ENCODE measurements around the gene NES.

Gene NES

DNA sequence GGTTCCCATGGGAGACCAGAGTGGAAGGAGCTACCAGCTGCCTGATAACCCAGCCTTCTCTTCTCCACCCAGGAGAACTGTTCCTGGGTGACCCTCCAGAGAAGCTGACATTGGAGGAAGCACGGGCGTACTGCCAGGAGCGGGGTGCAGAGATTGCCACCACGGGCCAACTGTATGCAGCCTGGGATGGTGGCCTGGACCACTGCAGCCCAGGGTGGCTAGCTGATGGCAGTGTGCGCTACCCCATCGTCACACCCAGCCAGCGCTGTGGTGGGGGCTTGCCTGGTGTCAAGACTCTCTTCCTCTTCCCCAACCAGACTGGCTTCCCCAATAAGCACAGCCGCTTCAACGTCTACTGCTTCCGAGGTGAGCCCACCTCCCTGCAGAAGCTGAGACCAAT, 28.7 kb downstream of the NES start:
- ChIA-PET CTCF (interaction anchor here (0.5 to 2.9 kb wide), 11 partner anchors 9 to 44 kb away, joined by 3 to 23 read pairs (median 6); partner anchors contain the start of genes HAPLN2 and NES), POLR2A (interaction anchor here (1.0 to 1.5 kb wide), 2 partner anchors 21 to 24 kb away, joined by 4 to 7 read pairs; no protein-coding TSS in a partner anchor)
- TF ChIP-seq HDGF (IDR thresholded peaks at IDR 0.05; ENCODE audit: borderline replicate concordance) (no peak), L3MBTL2 (conservative IDR thresholded peaks at IDR 0.05) (no peak), SUZ12 (IDR thresholded peaks at IDR 0.05) (no peak), SP1 (IDR thresholded peaks at IDR 0.05) (no peak), BHLHE40 (IDR thresholded peaks at IDR 0.05; ENCODE audit: borderline replicate concordance) (no peak), NFRKB (IDR thresholded peaks at IDR 0.05) (no peak), FOXA1 (IDR thresholded peaks at IDR 0.05) (no peak), ZNF384 (IDR thresholded peaks at IDR 0.05) (no peak), FOXK2 (IDR thresholded peaks at IDR 0.05) (no peak), LEF1 (IDR thresholded peaks at IDR 0.05; ENCODE audit: borderline replicate concordance) (no peak), ARNT (IDR thresholded peaks at IDR 0.05) (no peak), TARDBP (IDR thresholded peaks at IDR 0.05) (no peak)
- TF ChIP-seq, protein P1, sequence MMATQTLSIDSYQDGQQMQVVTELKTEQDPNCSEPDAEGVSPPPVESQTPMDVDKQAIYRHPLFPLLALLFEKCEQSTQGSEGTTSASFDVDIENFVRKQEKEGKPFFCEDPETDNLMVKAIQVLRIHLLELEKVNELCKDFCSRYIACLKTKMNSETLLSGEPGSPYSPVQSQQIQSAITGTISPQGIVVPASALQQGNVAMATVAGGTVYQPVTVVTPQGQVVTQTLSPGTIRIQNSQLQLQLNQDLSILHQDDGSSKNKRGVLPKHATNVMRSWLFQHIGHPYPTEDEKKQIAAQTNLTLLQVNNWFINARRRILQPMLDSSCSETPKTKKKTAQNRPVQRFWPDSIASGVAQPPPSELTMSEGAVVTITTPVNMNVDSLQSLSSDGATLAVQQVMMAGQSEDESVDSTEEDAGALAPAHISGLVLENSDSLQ (IDR thresholded peaks at IDR 0.05) = no peak
- no peak for DNase-seq (ENCODE audit: extremely low spot score)

DNA sequence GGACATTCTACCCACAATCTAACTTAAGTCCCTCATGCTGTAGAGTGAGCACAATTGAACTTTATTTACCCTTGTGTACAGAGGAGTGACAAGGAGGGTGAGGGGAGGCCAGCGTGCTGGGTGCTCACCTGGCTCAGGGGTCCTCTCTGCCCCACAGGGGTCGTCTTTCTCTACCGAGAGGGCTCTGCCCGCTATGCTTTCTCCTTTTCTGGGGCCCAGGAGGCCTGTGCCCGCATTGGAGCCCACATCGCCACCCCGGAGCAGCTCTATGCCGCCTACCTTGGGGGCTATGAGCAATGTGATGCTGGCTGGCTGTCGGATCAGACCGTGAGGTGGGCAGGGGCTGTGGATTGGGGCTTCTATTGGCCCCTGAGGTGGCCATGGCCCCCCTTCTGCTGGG, 29.9 kb downstream of the NES start:
- TF ChIP-seq FOXM1 (IDR thresholded peaks at IDR 0.05; ENCODE audit: borderline replicate concordance) (no peak), NFRKB (IDR thresholded peaks at IDR 0.05) (no peak), BHLHE40 (IDR thresholded peaks at IDR 0.05; ENCODE audit: borderline replicate concordance) (no peak), ELF4 (IDR thresholded peaks at IDR 0.05) (no peak)
- TF ChIP-seq, protein P1 (IDR thresholded peaks at IDR 0.05) = no peak
- ChIA-PET CTCF (interaction anchor here (1.5 to 2.3 kb wide), 2 partner anchors 28 to 30 kb away, joined by 4 to 7 read pairs; partner anchors contain the start of genes HAPLN2 and NES), POLR2A (interaction anchor here (1.0 kb wide), 1 partner anchor 20 kb away, joined by 4 read pairs; no protein-coding TSS in a partner anchor)
- DNase-seq (ENCODE audit: extremely low spot score) = no peak

DNA sequence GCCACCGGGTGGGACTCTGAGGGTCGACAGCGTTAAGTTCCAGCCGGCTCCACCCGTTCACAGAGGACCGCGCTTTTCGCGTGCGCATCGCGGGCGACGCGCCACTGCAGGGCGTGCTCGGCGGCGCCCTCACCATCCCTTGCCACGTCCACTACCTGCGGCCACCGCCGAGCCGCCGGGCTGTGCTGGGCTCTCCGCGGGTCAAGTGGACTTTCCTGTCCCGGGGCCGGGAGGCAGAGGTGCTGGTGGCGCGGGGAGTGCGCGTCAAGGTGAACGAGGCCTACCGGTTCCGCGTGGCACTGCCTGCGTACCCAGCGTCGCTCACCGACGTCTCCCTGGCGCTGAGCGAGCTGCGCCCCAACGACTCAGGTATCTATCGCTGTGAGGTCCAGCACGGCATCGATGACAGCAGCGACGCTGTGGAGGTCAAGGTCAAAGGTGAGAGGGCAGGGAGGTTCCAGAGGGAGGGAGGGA, 30.4 kb downstream of the NES start:
- TF ChIP-seq LEF1 (IDR thresholded peaks at IDR 0.05; ENCODE audit: borderline replicate concordance) (no peak), BHLHE40 (IDR thresholded peaks at IDR 0.05; ENCODE audit: borderline replicate concordance) (no peak), SUZ12 (IDR thresholded peaks at IDR 0.05) (no peak), FOXA1 (IDR thresholded peaks at IDR 0.05) (no peak), ZNF384 (IDR thresholded peaks at IDR 0.05) (no peak), ELF4 (IDR thresholded peaks at IDR 0.05) (no peak)
- ChIA-PET POLR2A (no interaction called here), CTCF (interaction anchor here (2.3 to 6.2 kb wide), 2 partner anchors 21 to 31 kb away, joined by 7 to 47 read pairs; partner anchors contain the start of gene NES)
- no peak for DNase-seq (ENCODE audit: extremely low spot score)

DNA sequence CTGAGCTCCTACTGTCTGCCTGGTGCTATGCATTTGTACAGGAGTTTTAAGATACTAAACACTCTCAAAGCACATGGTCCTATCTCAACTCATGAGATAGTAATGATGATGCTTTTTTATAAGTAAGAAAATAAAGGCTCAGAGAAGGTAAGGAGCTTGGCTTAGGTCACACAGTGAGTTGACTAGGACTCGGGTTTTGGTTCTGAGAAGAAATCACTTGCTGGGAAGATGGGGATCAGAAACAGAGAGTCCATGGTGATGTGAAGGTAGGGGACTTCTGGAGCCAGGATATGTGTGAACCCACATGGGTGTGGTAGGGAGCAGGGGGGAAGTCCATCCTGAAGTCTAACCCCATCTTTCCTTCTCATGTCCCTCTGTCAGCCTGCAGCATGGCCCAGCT, 31.5 kb downstream of the NES start:
- TF ChIP-seq ZNF384 (IDR thresholded peaks at IDR 0.05) (no peak), SP1 (IDR thresholded peaks at IDR 0.05) (no peak), L3MBTL2 (conservative IDR thresholded peaks at IDR 0.05) (no peak), ELF4 (IDR thresholded peaks at IDR 0.05) (no peak), ARNT (IDR thresholded peaks at IDR 0.05) (no peak), HDGF (IDR thresholded peaks at IDR 0.05; ENCODE audit: borderline replicate concordance) (no peak), BHLHE40 (IDR thresholded peaks at IDR 0.05; ENCODE audit: borderline replicate concordance) (no peak), CTBP1 (IDR thresholded peaks at IDR 0.05; ENCODE audit: borderline replicate concordance) (no peak), FOXK2 (IDR thresholded peaks at IDR 0.05) (no peak), SUZ12 (IDR thresholded peaks at IDR 0.05) (no peak), NFRKB (IDR thresholded peaks at IDR 0.05) (no peak), FOXM1 (IDR thresholded peaks at IDR 0.05; ENCODE audit: borderline replicate concordance) (no peak), FOXA1 (IDR thresholded peaks at IDR 0.05) (no peak), TARDBP (IDR thresholded peaks at IDR 0.05) (no peak), LEF1 (IDR thresholded peaks at IDR 0.05; ENCODE audit: borderline replicate concordance) (no peak)
- TF ChIP-seq, protein P1 (IDR thresholded peaks at IDR 0.05) = no peak
- DNase-seq (ENCODE audit: extremely low spot score) = no peak
- CTCF ChIA-PET = interaction anchor here (1.1 to 6.2 kb wide), 2 partner anchors 9 to 20 kb away, joined by 3 to 47 read pairs; no protein-coding TSS in a partner anchor
- POLR2A ChIA-PET = interaction anchor here (0.7 kb wide), 1 partner anchor 537 kb away, joined by 3 read pairs; no protein-coding TSS in a partner anchor

DNA sequence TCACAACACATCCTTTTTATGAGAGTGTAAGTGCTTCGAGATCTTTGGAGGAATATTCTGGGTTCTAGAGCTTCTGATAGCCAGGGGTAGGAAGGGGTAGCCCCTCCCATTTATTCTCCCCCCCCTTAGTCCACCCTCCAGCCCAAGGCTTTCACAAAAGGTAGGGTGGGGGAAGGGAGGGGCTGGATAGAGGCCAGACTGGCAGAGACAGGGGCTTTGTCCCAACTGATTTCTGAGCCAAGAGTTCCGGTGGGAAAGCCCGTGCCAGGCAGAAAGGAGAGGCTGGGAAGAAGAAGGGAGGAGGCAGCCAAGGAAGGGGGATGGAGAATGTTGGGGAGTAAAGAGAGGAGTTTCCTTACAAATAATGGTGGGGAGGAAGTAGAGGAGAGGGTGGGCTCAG, 32.2 kb downstream of the NES start:
- ChIA-PET CTCF (interaction anchor here (6.2 kb wide), 1 partner anchor 19 kb away, joined by 47 read pairs; no protein-coding TSS in a partner anchor), POLR2A (interaction anchor here (0.7 kb wide), 1 partner anchor 538 kb away, joined by 3 read pairs; no protein-coding TSS in a partner anchor)
- DNase-seq (ENCODE audit: extremely low spot score) = no peak
- TF ChIP-seq ZNF384 (IDR thresholded peaks at IDR 0.05) (no peak), FOXA1 (IDR thresholded peaks at IDR 0.05) (no peak), NFRKB (IDR thresholded peaks at IDR 0.05) (no peak), FOXK2 (IDR thresholded peaks at IDR 0.05) (no peak), SP1 (IDR thresholded peaks at IDR 0.05) (no peak), BHLHE40 (IDR thresholded peaks at IDR 0.05; ENCODE audit: borderline replicate concordance) (no peak), FOXM1 (IDR thresholded peaks at IDR 0.05; ENCODE audit: borderline replicate concordance) (no peak), L3MBTL2 (conservative IDR thresholded peaks at IDR 0.05) (no peak), ELF4 (IDR thresholded peaks at IDR 0.05) (no peak), ARNT (IDR thresholded peaks at IDR 0.05) (no peak), HDGF (IDR thresholded peaks at IDR 0.05; ENCODE audit: borderline replicate concordance) (no peak), SUZ12 (IDR thresholded peaks at IDR 0.05) (no peak), LEF1 (IDR thresholded peaks at IDR 0.05; ENCODE audit: borderline replicate concordance) (no peak), TARDBP (IDR thresholded peaks at IDR 0.05) (no peak), CTBP1 (IDR thresholded peaks at IDR 0.05; ENCODE audit: borderline replicate concordance) (no peak)
- TF ChIP-seq, protein P1 (IDR thresholded peaks at IDR 0.05) = no peak

Data from HEK293T (cell line).